Astrocyte (in vitro differentiated cells and primary cell): ENCODE results near the gene DNAAF5. TPM values are rescaled to one million over a fixed set of nuclear protein-coding genes. Genes with fewer than 3 reads are reported as not detected.

ENCODE experiments used
- DNase-seq: peaks from one replicate; pipeline ENCODE4 v3.0.0-alpha.2; 2010; ENCODE audit warnings: low read depth
- FAIRE-seq: peaks from 2 replicates; lab custom pipeline; 2011; peaks lifted over from hg19 to GRCh38; lab: Jason Lieb, UNC
- H2AFZ ChIP-seq: 2 replicates; pipeline ENCODE4 v1.6.0; 2012; ENCODE audit warnings: low read depth, low read length, inconsistent platforms
- H3K27ac ChIP-seq: 2 replicates; pipeline ENCODE4 v1.5.1; 2011; ENCODE audit warnings: low read depth, low read length, inconsistent platforms
- H3K27me3 ChIP-seq: 2 replicates; pipeline ENCODE4 v1.6.0; 2011; ENCODE audit warnings: low read length, inconsistent platforms; ENCODE audit not compliant: insufficient read depth
- H3K36me3 ChIP-seq: 2 replicates; pipeline ENCODE4 v1.5.1; 2011; ENCODE audit warnings: low read length, inconsistent platforms; ENCODE audit not compliant: insufficient read depth
- H3K4me1 ChIP-seq: 2 replicates; pipeline ENCODE4 v1.5.1; 2011; ENCODE audit warnings: low read length, inconsistent platforms; ENCODE audit not compliant: insufficient read depth
- H3K4me2 ChIP-seq: 2 replicates; pipeline ENCODE4 v1.6.0; 2012; ENCODE audit warnings: low read length, inconsistent platforms
- H3K4me3 ChIP-seq: 2 replicates; pipeline ENCODE4 v1.5.1; 2011; ENCODE audit warnings: low read depth, mild to moderate bottlenecking, low read length, inconsistent platforms; ENCODE audit not compliant: insufficient read depth
- H3K79me2 ChIP-seq: 2 replicates; pipeline ENCODE4 v1.6.0; 2012; ENCODE audit warnings: mild to moderate bottlenecking, low read length, inconsistent platforms; ENCODE audit not compliant: insufficient read depth
- H3K9ac ChIP-seq: 2 replicates; pipeline ENCODE4 v1.6.0; 2012; ENCODE audit warnings: mild to moderate bottlenecking, low read length, inconsistent platforms
- H3K9me3 ChIP-seq: 2 replicates; pipeline ENCODE4 v1.5.1; 2012; ENCODE audit warnings: low read depth, mild to moderate bottlenecking, low read length, inconsistent platforms; ENCODE audit not compliant: insufficient read depth
- H4K20me1 ChIP-seq: 2 replicates; pipeline ENCODE4 v1.6.0; 2012; ENCODE audit warnings: low read length, inconsistent platforms; ENCODE audit not compliant: insufficient read depth
- H3K27ac Mint-ChIP-seq: one replicate; pipeline ENCODE4 v1.8.0; 2021; ENCODE audit warnings: mild to moderate bottlenecking, mixed read lengths; ENCODE audit not compliant: unreplicated experiment
- H3K27me3 Mint-ChIP-seq: one replicate; pipeline ENCODE4 v1.8.0; 2021; ENCODE audit warnings: low read depth, mixed read lengths; ENCODE audit not compliant: unreplicated experiment
- H3K36me3 Mint-ChIP-seq: one replicate; pipeline ENCODE4 v1.8.0; 2021; ENCODE audit warnings: low read depth, mixed read lengths; ENCODE audit not compliant: unreplicated experiment
- H3K4me1 Mint-ChIP-seq: one replicate; pipeline ENCODE4 v1.8.0; 2021; ENCODE audit warnings: low read depth, mixed read lengths; ENCODE audit not compliant: unreplicated experiment
- H3K4me3 Mint-ChIP-seq: one replicate; pipeline ENCODE4 v1.8.0; 2021; ENCODE audit warnings: mild to moderate bottlenecking, moderate library complexity, mixed read lengths; ENCODE audit not compliant: unreplicated experiment
- H3K9me3 Mint-ChIP-seq: one replicate; pipeline ENCODE4 v1.8.0; 2021; ENCODE audit warnings: mild to moderate bottlenecking, mixed read lengths; ENCODE audit not compliant: unreplicated experiment
- EZH2 ChIP-seq: IDR thresholded peaks from 2 replicates; pipeline ENCODE4 v1.6.1; 2012; ENCODE audit warnings: mild to moderate bottlenecking, low read length, inconsistent platforms; ENCODE audit not compliant: insufficient read depth
- total RNA-seq: library from RNA; stranded (reverse); gene quantifications from 2 replicates; pipeline ENCODE4 v1.2.1, GENCODE V29; 2021
- TF ChIP-seq, protein P1 (sequence below): IDR thresholded peaks from 2 replicates; pipeline ENCODE4 v1.5.1; 2011; ENCODE audit warnings: low read depth, mild to moderate bottlenecking, inconsistent platforms, low read length, moderate library complexity; ENCODE audit not compliant: insufficient read depth

The DNAAF5 gene
- total RNA-seq, 1 donor from 2014 or later = 24.5 TPM

DNA sequence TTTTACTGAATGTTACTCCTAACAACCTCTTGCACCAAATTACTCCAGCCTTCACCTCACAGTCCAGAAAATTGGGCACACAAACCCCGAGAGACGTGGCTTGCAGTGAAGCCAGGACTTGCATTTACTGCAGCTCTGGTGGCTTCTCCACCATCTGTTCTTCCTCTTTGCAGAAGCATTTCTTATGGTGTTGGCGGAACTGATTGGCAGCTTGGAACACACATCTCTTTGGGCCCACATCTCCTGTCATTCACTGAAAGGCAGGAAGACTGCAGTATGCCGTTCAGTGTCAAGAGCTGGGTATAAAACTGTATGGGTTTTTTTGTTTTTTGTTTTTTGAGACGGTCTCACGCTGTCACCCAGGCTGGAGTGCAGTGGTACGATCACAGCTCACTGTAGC is 38.9 kb downstream of the DNAAF5 start:
- Mint-ChIP-seq H3K36me3 (peaks cover 22% of the 10 kb centered on the region), H3K27ac (no peak overlapping the region), H3K4me3 (no peak overlapping the region), H3K27me3 (no peaks in the 10 kb centered on the region), H3K9me3 (no peaks in the 10 kb centered on the region), H3K4me1 (no peaks in the 10 kb centered on the region)
- Histone ChIP-seq H2AFZ (no peak overlapping the region), H3K27me3 (no peaks in the 10 kb centered on the region), H3K79me2 (no peaks in the 10 kb centered on the region), H3K4me3 (no peak overlapping the region), H3K36me3 (peaks cover 12% of the 10 kb centered on the region), H4K20me1 (no peaks in the 10 kb centered on the region), H3K27ac (no peak overlapping the region), H3K4me2 (no peak overlapping the region), H3K4me1 (peaks cover 8% of the 10 kb centered on the region), H3K9me3 (peaks cover 4% of the 10 kb centered on the region), H3K9ac (no peak overlapping the region)
- DNase-seq (no peak), FAIRE-seq (no peak)
- TF ChIP-seq EZH2 = no peak
- TF ChIP-seq, protein P1, sequence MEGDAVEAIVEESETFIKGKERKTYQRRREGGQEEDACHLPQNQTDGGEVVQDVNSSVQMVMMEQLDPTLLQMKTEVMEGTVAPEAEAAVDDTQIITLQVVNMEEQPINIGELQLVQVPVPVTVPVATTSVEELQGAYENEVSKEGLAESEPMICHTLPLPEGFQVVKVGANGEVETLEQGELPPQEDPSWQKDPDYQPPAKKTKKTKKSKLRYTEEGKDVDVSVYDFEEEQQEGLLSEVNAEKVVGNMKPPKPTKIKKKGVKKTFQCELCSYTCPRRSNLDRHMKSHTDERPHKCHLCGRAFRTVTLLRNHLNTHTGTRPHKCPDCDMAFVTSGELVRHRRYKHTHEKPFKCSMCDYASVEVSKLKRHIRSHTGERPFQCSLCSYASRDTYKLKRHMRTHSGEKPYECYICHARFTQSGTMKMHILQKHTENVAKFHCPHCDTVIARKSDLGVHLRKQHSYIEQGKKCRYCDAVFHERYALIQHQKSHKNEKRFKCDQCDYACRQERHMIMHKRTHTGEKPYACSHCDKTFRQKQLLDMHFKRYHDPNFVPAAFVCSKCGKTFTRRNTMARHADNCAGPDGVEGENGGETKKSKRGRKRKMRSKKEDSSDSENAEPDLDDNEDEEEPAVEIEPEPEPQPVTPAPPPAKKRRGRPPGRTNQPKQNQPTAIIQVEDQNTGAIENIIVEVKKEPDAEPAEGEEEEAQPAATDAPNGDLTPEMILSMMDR = no peak

DNA sequence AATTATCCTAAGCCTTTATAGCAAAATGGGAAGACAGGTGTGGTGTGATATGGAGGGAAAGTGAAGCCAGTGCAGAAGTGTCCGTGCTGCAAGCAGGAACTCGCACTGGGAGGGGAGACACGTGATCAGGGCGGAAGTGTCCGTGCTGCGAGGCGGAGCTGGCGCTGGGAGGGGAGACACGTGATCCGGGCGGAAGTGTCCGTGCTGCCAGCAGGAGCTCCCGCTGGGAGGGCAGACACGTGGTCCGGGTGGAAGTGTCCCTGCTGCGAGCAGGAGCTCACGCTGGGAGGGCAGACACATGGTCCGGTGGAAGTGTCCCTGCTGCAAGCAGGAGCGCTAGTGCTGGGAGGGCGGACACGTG is 41.1 kb downstream of the DNAAF5 start:
- Mint-ChIP-seq H3K4me1 (no peaks in the 10 kb centered on the region), H3K36me3 (peaks cover 19% of the 10 kb centered on the region), H3K9me3 (no peaks in the 10 kb centered on the region), H3K4me3 (no peak overlapping the region), H3K27me3 (no peaks in the 10 kb centered on the region), H3K27ac (no peak overlapping the region)
- Histone ChIP-seq H3K27ac (peak overlapping the region; percentile 42), H3K4me2 (peak overlapping the region; percentile 48), H2AFZ (no peak overlapping the region), H3K36me3 (peaks cover 12% of the 10 kb centered on the region), H3K27me3 (no peaks in the 10 kb centered on the region), H3K9ac (no peak overlapping the region), H3K4me1 (peaks cover 8% of the 10 kb centered on the region), H3K79me2 (no peaks in the 10 kb centered on the region), H3K9me3 (peaks cover 4% of the 10 kb centered on the region), H3K4me3 (no peak overlapping the region), H4K20me1 (no peaks in the 10 kb centered on the region)
- FAIRE-seq (no peak), DNase-seq (no peak)
- TF ChIP-seq, protein P1 = no peak
- no peak for TF ChIP-seq EZH2

GRCh38 chr7:767941-768731 is 41.6 kb downstream of the DNAAF5 start:
- no peak for FAIRE-seq
- H3K9ac ChIP-seq = no peak overlapping the region
- no peaks in the 10 kb centered on the region for H3K27me3 ChIP-seq
- no peaks in the 10 kb centered on the region for H3K9me3 Mint-ChIP-seq
- TF ChIP-seq, protein P1 = no peak
- no peak for TF ChIP-seq EZH2
- H3K79me2 ChIP-seq = no peaks in the 10 kb centered on the region
- peaks cover 19% of the 10 kb centered on the region for H3K36me3 Mint-ChIP-seq
- H3K4me3 Mint-ChIP-seq = no peak overlapping the region
- no peaks in the 10 kb centered on the region for H4K20me1 ChIP-seq
- H3K27ac Mint-ChIP-seq = no peak overlapping the region
- H3K27ac ChIP-seq = peak overlapping the region; percentile 42
- H3K4me1 Mint-ChIP-seq = no peaks in the 10 kb centered on the region
- H3K9me3 ChIP-seq = peaks cover 4% of the 10 kb centered on the region
- H2AFZ ChIP-seq = no peak overlapping the region
- peak; percentile 18 for DNase-seq
- peaks cover 12% of the 10 kb centered on the region for H3K36me3 ChIP-seq
- no peak overlapping the region for H3K4me3 ChIP-seq
- peaks cover 8% of the 10 kb centered on the region for H3K4me1 ChIP-seq
- peak overlapping the region; percentile 48 for H3K4me2 ChIP-seq
- H3K27me3 Mint-ChIP-seq = no peaks in the 10 kb centered on the region
